ENCODE results near the gene DLX3. TPM values are rescaled to one million over a fixed set of nuclear protein-coding genes. Genes with fewer than 3 reads are reported as not detected.

DLX3 gene
- polyA plus RNA-seq, 1 donor = 0.66 TPM

DNA sequence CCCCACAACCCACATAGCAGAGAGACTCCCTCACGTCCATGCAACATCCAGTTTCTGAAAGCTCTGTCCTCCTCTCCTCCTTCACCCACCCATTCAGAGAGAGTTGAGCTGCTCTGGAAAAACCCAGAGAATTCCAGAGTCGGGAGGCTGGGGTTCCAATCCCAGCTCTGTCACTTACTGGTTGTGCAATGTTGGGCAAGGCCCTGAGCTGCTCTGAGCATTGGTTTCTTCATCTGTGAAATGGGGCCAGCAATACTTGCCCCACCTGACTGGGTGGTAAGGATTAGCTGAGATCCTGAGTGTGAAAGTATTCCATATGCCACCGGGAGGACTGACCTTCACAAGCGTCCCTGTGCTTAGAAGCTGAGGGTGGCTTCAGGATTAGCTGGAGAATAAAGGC lies 38.2 kb downstream of the DLX3 start:
- Histone ChIP-seq H3K4me1 (ENCODE audit: control insufficient read depth, insufficient read depth, low read length) (no peaks in the 10 kb centered on the region), H3K27me3 (ENCODE audit: control insufficient read depth, insufficient read depth, low read length) (peaks cover 43% of the 10 kb centered on the region), H3K4me3 (ENCODE audit: low read length) (no peak overlapping the region), H3K9me3 (ENCODE audit: control insufficient read depth, low read depth, low read length) (no peaks in the 10 kb centered on the region), H3K27ac (ENCODE audit: low read length) (no peak overlapping the region), H3K36me3 (ENCODE audit: control insufficient read depth, insufficient read depth, low read length) (no peaks in the 10 kb centered on the region)
- WGBS (ENCODE audit: insufficient coverage, low lambda C conversion rate) = no CpG with 5 or more reads among the region's 4 CpGs
- no peak for DNase-seq

DNA sequence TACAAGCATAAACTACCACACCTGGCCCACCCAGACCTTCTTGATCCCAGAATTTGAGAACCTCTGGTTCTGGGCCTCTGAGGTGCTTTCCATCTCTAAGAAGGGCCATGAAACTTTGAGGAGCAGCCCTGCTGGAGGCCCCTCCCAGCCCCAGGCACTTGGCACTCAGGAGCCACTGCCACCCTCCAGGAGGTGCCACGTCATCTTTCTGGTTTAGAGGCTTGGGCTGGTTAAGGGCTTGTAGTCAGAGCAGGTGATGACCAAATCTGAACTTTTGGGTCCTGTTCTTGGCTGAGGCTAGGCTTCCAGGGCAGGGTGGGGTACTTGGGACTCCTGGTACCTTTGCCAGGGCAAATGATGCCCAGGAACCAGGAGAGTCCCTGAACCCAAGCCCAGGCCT lies 39.9 kb downstream of the DLX3 start:
- Histone ChIP-seq H3K4me1 (ENCODE audit: control insufficient read depth, insufficient read depth, low read length) (no peaks in the 10 kb centered on the region), H3K4me3 (ENCODE audit: low read length) (no peak overlapping the region), H3K27me3 (ENCODE audit: control insufficient read depth, insufficient read depth, low read length) (peaks cover 42% of the 10 kb centered on the region), H3K9me3 (ENCODE audit: control insufficient read depth, low read depth, low read length) (no peaks in the 10 kb centered on the region), H3K36me3 (ENCODE audit: control insufficient read depth, insufficient read depth, low read length) (no peaks in the 10 kb centered on the region), H3K27ac (ENCODE audit: low read length) (no peak overlapping the region)
- WGBS (ENCODE audit: insufficient coverage, low lambda C conversion rate) = no CpG with 5 or more reads among the region's 1 CpG
- no peak for DNase-seq

DNA sequence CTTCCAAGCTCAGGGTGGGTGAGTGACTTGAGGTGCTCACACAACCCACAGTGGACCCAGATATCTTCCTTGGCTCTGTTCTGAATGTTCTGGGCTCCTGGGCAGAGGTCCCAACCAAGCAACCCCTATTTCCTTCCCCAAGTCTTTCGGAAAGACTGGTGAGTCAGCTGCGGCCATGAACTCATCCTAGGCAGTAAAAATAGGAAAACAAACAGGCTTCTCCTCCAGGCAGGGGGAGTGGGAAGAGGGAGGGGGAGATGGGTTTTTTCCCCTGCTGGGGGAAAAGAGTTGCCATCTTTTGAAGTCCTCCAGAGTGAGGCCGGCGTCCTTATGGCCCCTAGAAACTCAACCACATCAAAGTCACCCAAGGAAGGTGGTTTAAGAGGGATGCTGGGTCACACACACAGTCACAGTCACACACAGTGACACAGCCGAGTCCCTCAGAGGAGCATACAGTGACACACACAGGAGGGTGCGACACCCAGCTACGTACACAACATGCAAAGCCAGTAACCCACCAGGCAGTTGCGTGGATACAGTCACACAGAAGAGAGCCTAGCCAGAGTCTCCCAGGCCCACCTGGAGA lies 42.0 kb downstream of the DLX3 start:
- no CpG with 5 or more reads among the region's 8 CpGs for WGBS (ENCODE audit: insufficient coverage, low lambda C conversion rate)
- DNase-seq = no peak
- Histone ChIP-seq H3K4me3 (ENCODE audit: low read length) (no peak overlapping the region), H3K27ac (ENCODE audit: low read length) (no peak overlapping the region), H3K4me1 (ENCODE audit: control insufficient read depth, insufficient read depth, low read length) (no peaks in the 10 kb centered on the region), H3K36me3 (ENCODE audit: control insufficient read depth, insufficient read depth, low read length) (no peaks in the 10 kb centered on the region), H3K9me3 (ENCODE audit: control insufficient read depth, low read depth, low read length) (no peaks in the 10 kb centered on the region), H3K27me3 (ENCODE audit: control insufficient read depth, insufficient read depth, low read length) (peaks cover 38% of the 10 kb centered on the region)

DNA sequence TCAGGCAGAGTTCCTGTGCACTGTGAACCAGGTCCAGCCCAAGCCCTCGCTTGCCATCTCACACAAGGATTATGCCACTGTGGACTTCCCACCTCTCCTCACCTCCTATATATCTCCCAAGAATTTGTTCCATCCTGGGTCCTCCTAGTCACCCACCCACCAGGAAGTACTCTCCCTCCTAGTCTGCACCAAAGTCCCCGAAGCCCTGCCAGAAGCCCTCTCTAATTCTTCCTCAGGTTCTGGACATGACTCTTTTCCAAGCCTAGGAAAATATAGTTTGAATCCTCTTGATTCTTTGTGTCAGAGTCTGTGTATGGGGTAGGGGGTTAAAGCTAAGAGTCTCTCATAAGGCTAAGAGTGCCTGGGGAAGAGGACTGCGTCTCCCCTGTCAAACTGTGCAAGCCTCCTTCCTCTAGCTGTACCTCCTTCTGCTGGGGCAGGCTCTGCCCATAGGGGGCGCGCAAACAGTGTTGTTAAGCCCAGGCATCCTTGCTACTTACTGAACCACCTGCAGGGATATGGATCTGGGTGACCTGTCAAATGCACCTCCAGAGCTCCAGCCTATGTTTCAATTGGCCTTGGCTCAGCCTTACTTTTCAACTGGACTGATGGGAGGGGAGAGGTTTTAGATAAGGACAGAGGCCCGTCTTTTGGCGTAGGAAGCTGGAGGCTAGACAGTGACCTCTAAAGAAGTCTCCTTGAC lies 42.7 kb downstream of the DLX3 start:
- peak in 1 of 2 donors; percentile 66 for DNase-seq
- Histone ChIP-seq H3K27me3 (ENCODE audit: control insufficient read depth, insufficient read depth, low read length) (peaks cover 36% of the 10 kb centered on the region), H3K27ac (ENCODE audit: low read length) (no peak overlapping the region), H3K4me3 (ENCODE audit: low read length) (no peak overlapping the region), H3K4me1 (ENCODE audit: control insufficient read depth, insufficient read depth, low read length) (no peaks in the 10 kb centered on the region), H3K9me3 (ENCODE audit: control insufficient read depth, low read depth, low read length) (no peaks in the 10 kb centered on the region), H3K36me3 (ENCODE audit: control insufficient read depth, insufficient read depth, low read length) (no peaks in the 10 kb centered on the region)
- no CpG with 5 or more reads among the region's 7 CpGs for WGBS (ENCODE audit: insufficient coverage, low lambda C conversion rate)

DNA sequence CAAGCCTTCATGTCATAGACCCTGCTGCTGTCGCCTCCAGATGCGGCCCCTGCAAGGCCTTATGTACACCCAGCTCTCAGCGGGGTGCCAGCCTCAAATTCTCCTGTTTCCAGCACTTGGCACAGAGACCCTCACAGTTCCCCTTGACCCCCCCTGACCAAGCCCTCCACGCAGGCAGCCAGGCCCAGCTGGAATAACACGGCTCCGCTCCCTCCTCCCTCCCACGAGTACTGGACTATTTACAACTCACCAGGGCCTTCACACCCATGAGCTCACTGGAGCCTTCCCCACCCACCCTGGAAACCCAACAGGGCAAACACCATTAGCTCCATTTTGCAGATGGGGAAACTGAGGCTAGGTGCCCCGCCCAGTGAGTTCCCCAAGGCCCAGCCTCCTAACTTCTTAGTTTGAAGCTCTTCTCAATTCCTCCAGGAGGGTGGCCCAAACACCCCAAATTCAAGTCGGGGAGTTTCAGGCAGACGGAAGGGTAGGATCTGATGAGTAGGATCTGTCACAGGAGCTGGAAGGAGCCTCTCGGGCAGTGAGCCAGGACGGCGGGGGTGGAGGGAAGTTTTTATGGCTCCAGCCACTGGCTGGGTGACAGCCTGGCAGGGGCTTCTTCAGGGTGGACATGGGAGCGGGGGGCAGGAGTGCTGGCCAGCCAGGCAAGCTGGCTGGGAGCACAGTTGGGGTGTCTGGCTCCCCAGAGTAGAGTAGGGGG lies 43.5 kb downstream of the DLX3 start:
- no peaks in the 10 kb centered on the region for H3K4me1 ChIP-seq (ENCODE audit: control insufficient read depth, insufficient read depth, low read length)
- H3K27ac ChIP-seq (ENCODE audit: low read length) = no peak overlapping the region
- WGBS (ENCODE audit: insufficient coverage, low lambda C conversion rate) = no CpG with 5 or more reads among the region's 14 CpGs
- no peak for DNase-seq
- H3K27me3 ChIP-seq (ENCODE audit: control insufficient read depth, insufficient read depth, low read length) = peaks cover 28% of the 10 kb centered on the region
- H3K9me3 ChIP-seq (ENCODE audit: control insufficient read depth, low read depth, low read length) = no peaks in the 10 kb centered on the region
- H3K4me3 ChIP-seq (ENCODE audit: low read length) = no peak overlapping the region
- no peaks in the 10 kb centered on the region for H3K36me3 ChIP-seq (ENCODE audit: control insufficient read depth, insufficient read depth, low read length)

DNA sequence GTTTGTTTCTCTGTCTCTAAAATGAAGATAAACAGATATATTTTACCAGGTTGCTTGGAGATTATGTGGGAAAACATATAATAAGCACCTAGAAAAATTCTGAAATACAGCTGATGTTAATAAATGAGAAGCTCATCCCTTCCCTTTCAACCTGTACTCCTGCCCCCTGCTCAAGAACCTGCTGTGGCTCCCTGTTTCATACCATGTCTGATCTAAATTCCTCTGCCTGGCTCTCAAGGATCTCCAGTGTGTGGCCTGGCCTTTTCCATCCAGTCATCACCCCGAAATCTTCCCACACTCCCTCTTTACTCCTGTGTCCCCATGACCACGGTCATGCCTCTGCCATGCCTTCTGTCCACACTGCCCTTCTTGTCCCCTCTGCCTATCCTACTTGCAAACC lies 45.4 kb downstream of the DLX3 start:
- H3K9me3 ChIP-seq (ENCODE audit: control insufficient read depth, low read depth, low read length) = no peaks in the 10 kb centered on the region
- H3K27ac ChIP-seq (ENCODE audit: low read length) = no peak overlapping the region
- no peaks in the 10 kb centered on the region for H3K4me1 ChIP-seq (ENCODE audit: control insufficient read depth, insufficient read depth, low read length)
- H3K4me3 ChIP-seq (ENCODE audit: low read length) = no peak overlapping the region
- WGBS (ENCODE audit: insufficient coverage, low lambda C conversion rate) = 90% methylated on average over 2 of the region's 2 CpGs
- H3K36me3 ChIP-seq (ENCODE audit: control insufficient read depth, insufficient read depth, low read length) = no peaks in the 10 kb centered on the region
- peaks cover 37% of the 10 kb centered on the region for H3K27me3 ChIP-seq (ENCODE audit: control insufficient read depth, insufficient read depth, low read length)
- DNase-seq = no peak

DNA sequence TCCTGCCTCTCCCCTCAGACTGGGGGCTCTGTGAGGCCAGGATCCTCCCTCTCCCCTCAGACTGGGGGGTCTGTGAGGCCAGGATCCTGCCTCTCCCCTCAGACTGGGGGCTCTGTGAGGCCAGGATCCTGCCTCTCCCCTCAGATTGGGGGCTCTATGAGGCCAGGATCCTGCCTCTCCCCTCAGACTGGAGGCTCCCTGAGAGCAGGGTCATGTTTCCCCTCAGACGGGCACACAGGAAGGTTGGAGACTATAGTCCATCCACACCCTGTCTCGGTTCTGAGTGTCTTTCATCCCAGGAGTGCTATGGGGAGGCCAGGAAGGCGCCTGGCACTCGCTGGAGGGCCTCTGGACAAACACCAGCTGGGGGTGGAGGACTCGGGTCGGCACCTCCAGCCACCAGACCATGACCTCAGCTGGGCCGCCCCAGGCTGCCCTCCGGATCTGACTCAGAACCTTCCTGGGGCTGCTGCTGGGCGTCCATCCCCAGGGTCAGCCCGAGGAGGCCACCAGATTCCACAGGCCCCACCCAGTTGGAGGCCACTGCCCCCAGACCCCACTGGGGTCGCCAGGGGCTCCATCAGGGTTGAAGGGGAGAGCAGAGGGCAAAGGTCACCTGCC lies 48.0 kb downstream of the DLX3 start:
- H3K36me3 ChIP-seq (ENCODE audit: control insufficient read depth, insufficient read depth, low read length) = no peaks in the 10 kb centered on the region
- H3K9me3 ChIP-seq (ENCODE audit: control insufficient read depth, low read depth, low read length) = no peaks in the 10 kb centered on the region
- H3K27me3 ChIP-seq (ENCODE audit: control insufficient read depth, insufficient read depth, low read length) = peaks cover 38% of the 10 kb centered on the region
- no peak overlapping the region for H3K27ac ChIP-seq (ENCODE audit: low read length)
- DNase-seq = no peak
- H3K4me1 ChIP-seq (ENCODE audit: control insufficient read depth, insufficient read depth, low read length) = no peaks in the 10 kb centered on the region
- WGBS (ENCODE audit: insufficient coverage, low lambda C conversion rate) = no CpG with 5 or more reads among the region's 11 CpGs
- H3K4me3 ChIP-seq (ENCODE audit: low read length) = no peak overlapping the region

DNA sequence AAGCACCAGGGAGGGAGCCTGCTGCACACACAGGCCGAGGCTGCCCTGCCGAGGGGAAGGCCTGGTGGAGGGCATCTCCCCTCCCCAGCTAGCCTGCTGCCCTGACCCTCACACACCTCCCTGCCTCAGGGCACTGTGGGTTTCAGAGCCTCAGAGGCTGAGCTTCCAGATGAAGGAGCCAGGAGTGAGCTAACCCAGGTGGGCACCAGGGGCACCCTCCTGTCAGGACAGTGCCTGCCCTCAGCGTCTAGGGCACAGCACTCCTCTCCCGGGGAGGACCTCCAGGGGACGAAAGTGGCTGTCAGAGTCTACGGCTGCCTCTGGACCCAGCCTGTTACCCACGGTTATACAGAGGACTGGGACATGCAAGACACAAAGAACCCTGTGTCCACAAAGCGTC lies 48.8 kb downstream of the DLX3 start:
- Histone ChIP-seq H3K36me3 (ENCODE audit: control insufficient read depth, insufficient read depth, low read length) (no peaks in the 10 kb centered on the region), H3K27ac (ENCODE audit: low read length) (no peak overlapping the region), H3K27me3 (ENCODE audit: control insufficient read depth, insufficient read depth, low read length) (peaks cover 39% of the 10 kb centered on the region), H3K4me3 (ENCODE audit: low read length) (no peak overlapping the region), H3K9me3 (ENCODE audit: control insufficient read depth, low read depth, low read length) (no peaks in the 10 kb centered on the region), H3K4me1 (ENCODE audit: control insufficient read depth, insufficient read depth, low read length) (no peaks in the 10 kb centered on the region)
- DNase-seq = no peak
- WGBS (ENCODE audit: insufficient coverage, low lambda C conversion rate) = no CpG with 5 or more reads among the region's 8 CpGs

DNA sequence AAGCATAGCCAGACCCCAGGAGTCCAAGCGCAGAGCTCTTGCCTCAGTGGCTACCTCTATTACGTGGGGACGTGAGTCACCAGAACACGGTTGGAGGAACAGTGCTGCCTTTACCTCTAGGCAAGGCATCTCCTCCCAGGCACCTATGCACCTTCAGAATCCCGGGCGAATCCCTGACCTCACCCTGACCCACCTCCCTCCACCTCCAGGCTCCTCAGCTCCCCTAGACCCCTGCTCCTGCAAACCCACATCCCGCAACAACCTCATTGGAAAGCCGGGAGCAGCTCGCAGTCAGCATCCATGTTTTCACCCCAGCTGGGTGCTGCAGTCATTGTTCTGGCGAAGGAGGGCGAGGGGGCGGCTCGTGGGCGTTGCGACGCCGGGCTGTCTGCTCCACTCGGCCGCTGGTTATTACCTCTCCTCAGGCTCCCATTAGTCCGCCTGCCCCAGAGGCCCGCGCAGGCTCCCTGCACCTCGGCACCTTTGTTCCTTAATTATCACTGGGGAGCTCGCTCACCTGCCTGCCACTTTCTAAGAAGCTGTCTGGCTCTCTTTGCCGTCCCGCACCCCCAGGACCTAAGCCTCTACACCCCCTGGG lies 50.7 kb downstream of the DLX3 start:
- no peak overlapping the region for H3K27ac ChIP-seq (ENCODE audit: low read length)
- H3K4me1 ChIP-seq (ENCODE audit: control insufficient read depth, insufficient read depth, low read length) = peaks cover 4% of the 10 kb centered on the region
- WGBS (ENCODE audit: insufficient coverage, low lambda C conversion rate) = no CpG with 5 or more reads among the region's 26 CpGs
- H3K4me3 ChIP-seq (ENCODE audit: low read length) = no peak overlapping the region
- H3K36me3 ChIP-seq (ENCODE audit: control insufficient read depth, insufficient read depth, low read length) = no peaks in the 10 kb centered on the region
- H3K27me3 ChIP-seq (ENCODE audit: control insufficient read depth, insufficient read depth, low read length) = peaks cover 39% of the 10 kb centered on the region
- peak in 1 of 2 donors; percentile 56 for DNase-seq
- no peaks in the 10 kb centered on the region for H3K9me3 ChIP-seq (ENCODE audit: control insufficient read depth, low read depth, low read length)

DNA sequence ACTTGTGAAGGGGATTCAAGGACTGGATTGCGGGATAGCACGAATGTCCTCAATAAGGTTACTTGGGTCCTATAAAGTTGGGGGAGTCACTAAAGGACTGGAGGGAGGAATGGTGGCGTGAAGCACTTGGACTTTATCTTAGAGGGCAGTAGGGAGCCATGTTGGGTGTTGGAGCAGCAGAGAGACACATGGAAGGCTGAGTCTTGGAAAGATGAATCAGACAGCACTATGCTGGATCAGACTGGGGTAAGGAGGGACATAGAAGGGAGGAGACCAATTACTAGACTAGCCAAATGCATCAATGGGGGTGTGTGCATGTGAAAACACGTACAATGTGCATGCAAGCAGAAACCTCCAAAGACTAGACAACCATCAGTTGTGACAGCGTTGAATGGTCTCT lies 52.1 kb downstream of the DLX3 start:
- no peaks in the 10 kb centered on the region for H3K9me3 ChIP-seq (ENCODE audit: control insufficient read depth, low read depth, low read length)
- DNase-seq = no peak
- H3K4me1 ChIP-seq (ENCODE audit: control insufficient read depth, insufficient read depth, low read length) = peaks cover 9% of the 10 kb centered on the region
- WGBS (ENCODE audit: insufficient coverage, low lambda C conversion rate) = 100% methylated on average over 1 of the region's 5 CpGs
- H3K27ac ChIP-seq (ENCODE audit: low read length) = no peak overlapping the region
- H3K27me3 ChIP-seq (ENCODE audit: control insufficient read depth, insufficient read depth, low read length) = peaks cover 37% of the 10 kb centered on the region
- no peak overlapping the region for H3K4me3 ChIP-seq (ENCODE audit: low read length)
- no peaks in the 10 kb centered on the region for H3K36me3 ChIP-seq (ENCODE audit: control insufficient read depth, insufficient read depth, low read length)

All from large intestine (tissue), 3 donors.